ENCODE data around the gene ASB16.

DNA sequence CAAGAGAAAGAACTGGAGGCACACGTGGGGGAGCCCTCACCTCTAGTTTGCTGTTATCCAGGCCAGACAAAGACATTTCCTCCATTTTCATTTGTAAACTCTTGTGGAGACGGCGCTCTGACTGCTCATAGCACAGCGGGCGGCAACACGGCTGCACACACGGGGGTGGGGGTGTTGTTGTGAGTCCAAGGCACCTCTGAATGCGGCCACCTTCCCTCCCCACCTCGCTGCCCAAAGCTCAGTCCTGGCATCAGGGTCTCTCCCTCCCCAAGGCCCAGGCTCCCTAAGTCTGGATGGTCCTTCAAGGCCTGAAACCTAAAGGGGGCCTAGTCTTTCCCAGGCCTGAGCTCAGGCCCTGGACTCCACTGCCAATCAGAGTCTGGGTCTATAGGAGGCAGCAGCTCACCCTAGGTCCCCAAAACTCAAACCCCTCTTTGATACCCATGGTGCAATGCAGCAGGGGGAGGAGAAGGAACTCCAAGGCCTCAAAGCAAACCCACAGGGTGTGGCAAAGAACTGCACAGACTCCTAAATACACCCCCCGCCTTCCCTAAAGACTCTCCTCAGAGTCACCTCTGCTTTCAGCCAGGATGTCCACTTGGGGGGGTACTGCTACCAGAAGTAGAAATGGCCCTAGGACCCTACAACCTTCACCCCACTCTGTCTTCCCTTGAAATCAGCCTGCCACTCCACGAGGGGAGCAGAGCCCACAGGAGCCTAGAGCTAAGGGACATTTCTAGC is 27.6 kb downstream of the ASB16 start:
- TF ChIP-seq POLR2A (IDR thresholded peaks at IDR 0.05), result no peak
- TF ChIP-seq, protein P1, sequence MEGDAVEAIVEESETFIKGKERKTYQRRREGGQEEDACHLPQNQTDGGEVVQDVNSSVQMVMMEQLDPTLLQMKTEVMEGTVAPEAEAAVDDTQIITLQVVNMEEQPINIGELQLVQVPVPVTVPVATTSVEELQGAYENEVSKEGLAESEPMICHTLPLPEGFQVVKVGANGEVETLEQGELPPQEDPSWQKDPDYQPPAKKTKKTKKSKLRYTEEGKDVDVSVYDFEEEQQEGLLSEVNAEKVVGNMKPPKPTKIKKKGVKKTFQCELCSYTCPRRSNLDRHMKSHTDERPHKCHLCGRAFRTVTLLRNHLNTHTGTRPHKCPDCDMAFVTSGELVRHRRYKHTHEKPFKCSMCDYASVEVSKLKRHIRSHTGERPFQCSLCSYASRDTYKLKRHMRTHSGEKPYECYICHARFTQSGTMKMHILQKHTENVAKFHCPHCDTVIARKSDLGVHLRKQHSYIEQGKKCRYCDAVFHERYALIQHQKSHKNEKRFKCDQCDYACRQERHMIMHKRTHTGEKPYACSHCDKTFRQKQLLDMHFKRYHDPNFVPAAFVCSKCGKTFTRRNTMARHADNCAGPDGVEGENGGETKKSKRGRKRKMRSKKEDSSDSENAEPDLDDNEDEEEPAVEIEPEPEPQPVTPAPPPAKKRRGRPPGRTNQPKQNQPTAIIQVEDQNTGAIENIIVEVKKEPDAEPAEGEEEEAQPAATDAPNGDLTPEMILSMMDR (IDR thresholded peaks at IDR 0.05), result no peak
